Left lung (tissue), 10 donors: Measurements from ENCODE around the gene SMDT1. TPM values are rescaled to one million over a fixed set of nuclear protein-coding genes. Genes with fewer than 3 reads are reported as not detected.

ENCODE experiments used
- ATAC-seq: fragments of 200-7000 bp; cut with Tn5 transposase; one replicate; pipeline ENCODE4 v1.9.1; 2020; ENCODE audit warnings: moderate library complexity
- DNase-seq, 4 donors: peaks; one replicate each; pipeline ENCODE4 v3.0.0-alpha.2; 2013 to 2020
- H3K27ac ChIP-seq, 2 donors: fragments of 200-600 bp; sonication (generic) in 1 of 2; one replicate each; pipeline versions ENCODE4 v1.5.0 to v1.8.0; 2020 to 2021
- H3K27me3 ChIP-seq, 2 donors: fragments of 200-600 bp; sonication (generic) in 1 of 2; one replicate each; pipeline versions ENCODE4 v1.5.0 to v1.8.0; 2020 to 2021
- H3K36me3 ChIP-seq, 2 donors: fragments of 200-600 bp; sonication (generic) in 1 of 2; one replicate each; pipeline versions ENCODE4 v1.5.0 to v1.8.0; 2020 to 2021
- H3K4me1 ChIP-seq, 2 donors: fragments of 200-600 bp; one replicate each; pipeline ENCODE4 v1.8.0; 2021
- H3K4me3 ChIP-seq, 2 donors: fragments of 200-600 bp; sonication (generic) in 1 of 2; one replicate each; pipeline versions ENCODE4 v1.5.0 to v1.8.0; 2020 to 2021; ENCODE audit warnings: mild to moderate bottlenecking in 1 of 2
- H3K9me3 ChIP-seq, 2 donors: fragments of 200-600 bp; sonication (generic) in 1 of 2; one replicate each; pipeline versions ENCODE4 v1.5.0 to v1.8.0; 2020 to 2021
- intact Hi-C, 2 donors: fragments of 100-400 bp; cut with DNase I; formaldehyde crosslinking; loops; one replicate each; pipeline versions ENCODE4 v1.11.2 to v1.14.2; 2022
- polyA plus RNA-seq, 6 donors: library from polyadenylated mRNA; unstranded; fragments of 120-200 nt; gene quantifications; one replicate each; pipeline ENCODE4 v1.2.1, GENCODE V29; 2013; ENCODE audit not compliant: insufficient read length in 6 of 6
- total RNA-seq, 2 donors: library from RNA; stranded (reverse); fragmentation: NEBNext Ultra II Directional; extraction: Animal tissue kit (Norgen Biotek cat#: 25700); gene quantifications; one replicate each; pipeline ENCODE4 v1.2.1, GENCODE V29; 2021
- TF ChIP-seq, protein P1 (sequence below), 2 donors: fragments of 200-600 bp; sonication (generic) in 1 of 2; IDR thresholded peaks; one replicate each; pipeline versions ENCODE4 v1.5.0 to v1.8.0; 2021; ENCODE audit warnings: antibody characterized with exemption in 2 of 2
- donor health status: DM: no; HTN: yes; CAD: no.
- donor health status: DM: no; HTN: no; CAD: no.

The SMDT1 gene
- total and polyA plus RNA-seq, 8 donors, result 73.2 to 111 (median 91.1) TPM

DNA sequence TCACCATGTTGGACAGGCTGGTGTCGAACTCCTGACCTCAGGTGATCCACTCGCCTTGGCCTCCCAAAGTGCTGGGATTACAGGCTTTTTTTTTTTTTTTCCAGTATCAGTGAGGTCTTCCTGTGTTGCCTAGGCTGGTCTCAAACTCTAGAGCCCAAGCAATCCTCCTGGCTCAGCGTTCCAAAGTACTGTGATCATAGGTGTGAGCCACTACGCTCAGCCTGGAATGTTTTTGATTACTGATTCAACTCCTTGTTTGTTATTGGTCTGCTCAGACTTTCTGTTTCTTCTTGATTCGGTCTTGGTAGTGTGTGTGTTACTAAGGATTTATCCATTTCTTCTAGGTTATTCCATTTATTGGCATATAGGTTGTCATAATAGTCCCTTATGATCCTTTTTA lies 40.2 kb upstream of the SMDT1 start:
- intact Hi-C loops, result no loop called here
- TF ChIP-seq, protein P1, sequence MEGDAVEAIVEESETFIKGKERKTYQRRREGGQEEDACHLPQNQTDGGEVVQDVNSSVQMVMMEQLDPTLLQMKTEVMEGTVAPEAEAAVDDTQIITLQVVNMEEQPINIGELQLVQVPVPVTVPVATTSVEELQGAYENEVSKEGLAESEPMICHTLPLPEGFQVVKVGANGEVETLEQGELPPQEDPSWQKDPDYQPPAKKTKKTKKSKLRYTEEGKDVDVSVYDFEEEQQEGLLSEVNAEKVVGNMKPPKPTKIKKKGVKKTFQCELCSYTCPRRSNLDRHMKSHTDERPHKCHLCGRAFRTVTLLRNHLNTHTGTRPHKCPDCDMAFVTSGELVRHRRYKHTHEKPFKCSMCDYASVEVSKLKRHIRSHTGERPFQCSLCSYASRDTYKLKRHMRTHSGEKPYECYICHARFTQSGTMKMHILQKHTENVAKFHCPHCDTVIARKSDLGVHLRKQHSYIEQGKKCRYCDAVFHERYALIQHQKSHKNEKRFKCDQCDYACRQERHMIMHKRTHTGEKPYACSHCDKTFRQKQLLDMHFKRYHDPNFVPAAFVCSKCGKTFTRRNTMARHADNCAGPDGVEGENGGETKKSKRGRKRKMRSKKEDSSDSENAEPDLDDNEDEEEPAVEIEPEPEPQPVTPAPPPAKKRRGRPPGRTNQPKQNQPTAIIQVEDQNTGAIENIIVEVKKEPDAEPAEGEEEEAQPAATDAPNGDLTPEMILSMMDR (IDR thresholded peaks at IDR 0.05), result no peak
- Histone ChIP-seq H3K27me3 (no peaks in the 10 kb centered on the region), H3K4me1 (no peaks in the 10 kb centered on the region), H3K27ac (no peak overlapping the region), H3K9me3 (peaks cover 0 to 18% of the 10 kb centered on the region in 2 donors), H3K4me3 (no peak overlapping the region), H3K36me3 (no peaks in the 10 kb centered on the region)
- ATAC-seq, result no peak
- no peak for DNase-seq

GRCh38 chr22:42041784-42042183 lies 37.7 kb upstream of the SMDT1 start:
- intact Hi-C loops, result no loop called here
- H3K4me1 ChIP-seq, result no peaks in the 10 kb centered on the region
- H3K27ac ChIP-seq, result no peak overlapping the region
- H3K27me3 ChIP-seq, result no peaks in the 10 kb centered on the region
- no peak overlapping the region for H3K4me3 ChIP-seq
- no peaks in the 10 kb centered on the region for H3K36me3 ChIP-seq
- DNase-seq (no peak), ATAC-seq (no peak)
- peaks cover 0 to 16% of the 10 kb centered on the region in 2 donors for H3K9me3 ChIP-seq
- TF ChIP-seq, protein P1 (IDR thresholded peaks at IDR 0.05), result no peak

DNA sequence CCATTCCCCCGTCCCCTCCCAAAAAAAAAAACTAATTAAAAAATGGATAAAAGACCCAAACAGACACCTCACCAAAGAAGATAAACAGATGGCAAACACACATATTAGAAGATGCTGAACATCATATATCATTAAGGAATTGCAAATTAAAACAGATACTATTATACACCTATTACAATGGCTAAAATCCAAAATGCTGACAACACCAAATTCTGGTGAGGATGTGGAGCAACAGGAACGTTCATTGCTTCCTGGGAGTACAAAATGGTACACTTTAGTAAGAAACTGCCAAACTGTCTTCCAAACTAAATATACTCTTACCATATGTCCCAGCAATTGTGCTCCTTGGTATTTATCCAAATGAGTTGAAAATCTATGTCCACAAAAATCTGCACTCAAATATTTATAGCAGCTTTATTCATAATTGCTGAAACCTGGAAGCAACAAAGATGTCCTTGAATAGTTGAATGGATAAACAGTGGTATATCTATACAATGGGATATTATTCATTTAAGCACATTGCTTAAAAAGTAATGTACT lies 28.8 kb upstream of the SMDT1 start:
- Histone ChIP-seq H3K4me1 (no peaks in the 10 kb centered on the region), H3K36me3 (no peaks in the 10 kb centered on the region), H3K9me3 (no peaks in the 10 kb centered on the region), H3K27ac (no peak overlapping the region), H3K27me3 (no peaks in the 10 kb centered on the region), H3K4me3 (no peak overlapping the region)
- DNase-seq (no peak), ATAC-seq (no peak)
- intact Hi-C loops, result no loop called here
- TF ChIP-seq, protein P1 (IDR thresholded peaks at IDR 0.05), result no peak

DNA sequence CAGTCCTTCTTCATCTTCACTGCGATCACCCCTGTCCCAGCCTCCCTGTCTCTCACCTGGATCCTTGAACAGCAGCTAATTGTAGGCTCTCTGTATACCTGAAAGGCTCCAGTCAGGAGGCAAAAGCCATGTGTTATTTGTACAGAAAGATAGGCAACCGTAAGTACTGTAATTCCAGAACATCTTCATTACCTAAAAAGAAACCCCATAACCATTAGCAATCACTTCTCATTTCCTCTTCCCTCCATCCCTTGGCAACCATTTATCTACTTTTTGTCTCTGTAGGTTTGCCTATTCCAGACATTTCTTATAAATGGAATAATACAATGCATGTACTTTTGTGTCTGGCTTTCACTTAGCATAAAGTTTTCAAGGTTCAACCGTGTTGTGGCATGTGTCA lies 26.7 kb upstream of the SMDT1 start:
- H3K9me3 ChIP-seq, result peaks cover 0 to 12% of the 10 kb centered on the region in 2 donors
- intact Hi-C loops, result no loop called here

DNA sequence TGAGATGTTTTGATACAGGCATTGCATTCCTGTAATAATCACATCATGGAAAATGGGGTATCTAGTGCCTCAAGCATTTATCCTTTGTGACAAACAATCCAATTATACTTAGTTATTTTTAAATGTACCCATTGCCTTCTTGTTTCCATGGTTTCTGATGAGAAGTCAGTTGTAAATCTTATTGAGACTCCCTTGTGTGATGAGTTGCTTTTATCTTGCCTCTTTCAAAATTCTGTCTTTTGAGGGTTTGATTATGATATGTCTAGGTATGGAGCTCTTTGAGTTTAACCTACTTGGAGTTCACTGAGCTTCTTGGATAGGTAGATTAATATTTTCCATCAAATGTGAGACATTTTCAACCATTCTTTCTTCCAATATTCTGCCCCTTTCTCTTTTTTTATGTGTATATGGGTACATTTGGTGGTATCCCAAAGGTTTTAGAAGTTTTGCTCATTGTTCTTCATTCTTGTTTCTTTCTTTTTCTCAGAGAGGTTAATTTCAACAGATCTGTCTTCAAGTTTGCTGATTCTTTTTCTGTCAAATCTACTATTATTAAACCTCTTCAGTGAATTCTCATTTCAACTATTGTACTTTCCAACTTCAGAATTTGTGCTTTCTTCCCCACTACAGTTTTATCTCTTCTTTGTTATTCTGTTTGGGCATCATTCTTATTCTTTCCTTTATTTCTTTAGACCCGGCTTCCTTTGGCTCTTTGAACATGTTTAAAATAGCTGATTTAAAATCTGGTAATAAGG lies 22.6 kb upstream of the SMDT1 start:
- no peaks in the 10 kb centered on the region for H3K4me1 ChIP-seq

More for the DNA sequence above, 26.7 kb upstream of the SMDT1 start:
- Histone ChIP-seq H3K27ac (no peak overlapping the region), H3K4me3 (no peak overlapping the region), H3K4me1 (no peaks in the 10 kb centered on the region), H3K36me3 (no peaks in the 10 kb centered on the region), H3K27me3 (no peaks in the 10 kb centered on the region)
- DNase-seq (no peak), ATAC-seq (no peak)
- TF ChIP-seq, protein P1 (IDR thresholded peaks at IDR 0.05), result no peak

More for the DNA sequence above, 22.6 kb upstream of the SMDT1 start:
- H3K27ac ChIP-seq, result no peak overlapping the region
- peaks cover 0 to 12% of the 10 kb centered on the region in 2 donors for H3K9me3 ChIP-seq
- H3K36me3 ChIP-seq, result peaks cover 0 to 39% of the 10 kb centered on the region in 2 donors
- no peak for ATAC-seq
- no peak overlapping the region for H3K4me3 ChIP-seq
- DNase-seq, result no peak
- TF ChIP-seq, protein P1 (IDR thresholded peaks at IDR 0.05), result no peak
- no peaks in the 10 kb centered on the region for H3K27me3 ChIP-seq
- intact Hi-C loops, result no loop called here
